ENCODE results near the gene ZNF205.
"Not testable (repeated sequence)": the region's sequence is repeated elsewhere in the genome, so short reads cannot be mapped to it uniquely, and the experiment has no call there.

GRCh38 chr16:3072148-3072547 is 40.2 kb upstream of the ZNF205 start:
- not testable (repeated sequence) for TF ChIP-seq CTCF, POLR2A (IDR thresholded peaks at IDR 0.05)

All from prostate gland (tissue), 2 donors.